ENCODE measurements around the gene BTBD7.

DNA sequence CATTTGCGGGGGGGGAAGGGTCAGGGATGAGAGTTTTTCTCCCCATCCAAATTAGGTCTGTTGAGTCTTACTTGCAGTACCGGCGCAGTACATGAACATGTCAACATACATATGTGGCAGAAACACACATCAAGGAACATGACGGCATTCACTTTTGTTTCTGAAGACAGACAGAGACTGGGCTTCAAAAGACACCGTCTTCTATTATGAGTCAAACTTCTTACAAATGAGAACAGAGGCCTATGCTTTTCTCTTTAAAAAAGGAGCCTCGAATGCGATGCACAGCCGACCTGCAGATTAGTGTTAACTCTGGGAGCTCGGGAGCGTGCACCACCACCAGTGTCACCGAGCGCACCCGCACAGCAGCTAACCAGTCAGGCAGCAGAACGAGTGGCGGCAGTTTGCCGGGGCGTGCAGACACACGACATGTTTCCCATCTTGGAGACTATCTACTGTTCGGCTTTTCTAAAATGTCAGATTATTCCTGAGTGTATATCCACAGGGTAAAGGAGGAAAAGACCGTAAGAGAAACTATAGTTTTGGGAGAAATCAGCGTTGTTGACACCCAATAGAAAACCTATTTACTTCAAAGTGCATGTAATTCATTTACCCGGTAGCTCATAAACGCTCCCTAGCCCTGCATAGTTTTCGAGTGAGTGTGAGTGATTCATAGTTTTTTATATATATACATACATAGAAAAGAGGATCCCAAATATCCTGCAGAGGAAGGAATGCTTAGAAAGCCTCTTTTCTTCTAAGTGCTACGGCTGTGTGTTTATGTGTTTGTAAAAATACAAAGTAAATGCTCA, 92.8 kb downstream of the BTBD7 start:
- TF ChIP-seq, protein P1, sequence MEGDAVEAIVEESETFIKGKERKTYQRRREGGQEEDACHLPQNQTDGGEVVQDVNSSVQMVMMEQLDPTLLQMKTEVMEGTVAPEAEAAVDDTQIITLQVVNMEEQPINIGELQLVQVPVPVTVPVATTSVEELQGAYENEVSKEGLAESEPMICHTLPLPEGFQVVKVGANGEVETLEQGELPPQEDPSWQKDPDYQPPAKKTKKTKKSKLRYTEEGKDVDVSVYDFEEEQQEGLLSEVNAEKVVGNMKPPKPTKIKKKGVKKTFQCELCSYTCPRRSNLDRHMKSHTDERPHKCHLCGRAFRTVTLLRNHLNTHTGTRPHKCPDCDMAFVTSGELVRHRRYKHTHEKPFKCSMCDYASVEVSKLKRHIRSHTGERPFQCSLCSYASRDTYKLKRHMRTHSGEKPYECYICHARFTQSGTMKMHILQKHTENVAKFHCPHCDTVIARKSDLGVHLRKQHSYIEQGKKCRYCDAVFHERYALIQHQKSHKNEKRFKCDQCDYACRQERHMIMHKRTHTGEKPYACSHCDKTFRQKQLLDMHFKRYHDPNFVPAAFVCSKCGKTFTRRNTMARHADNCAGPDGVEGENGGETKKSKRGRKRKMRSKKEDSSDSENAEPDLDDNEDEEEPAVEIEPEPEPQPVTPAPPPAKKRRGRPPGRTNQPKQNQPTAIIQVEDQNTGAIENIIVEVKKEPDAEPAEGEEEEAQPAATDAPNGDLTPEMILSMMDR (IDR thresholded peaks at IDR 0.05): no peak
- TF ChIP-seq POLR2A (IDR thresholded peaks at IDR 0.05): no peak
